Left cardiac atrium (tissue), 4 donors: ENCODE measurements around the gene MAGI2. TPM values are rescaled to one million over a fixed set of nuclear protein-coding genes. Genes with fewer than 3 reads are reported as not detected.

Source experiments
- ATAC-seq, 2 donors: fragments of 200-7000 bp; cut with Tn5 transposase; one replicate each; pipeline ENCODE4 v1.9.1; 2020; ENCODE audit warnings: mild to moderate bottlenecking in 2 of 2, moderate library complexity in 2 of 2
- DNase-seq: peaks from one replicate; pipeline ENCODE4 v3.0.0-alpha.2; 2020
- intact Hi-C, 2 donors: fragments of 100-400 bp; cut with DNase I; formaldehyde crosslinking; loops; one replicate each; pipeline versions ENCODE4 v1.14.1 to v1.15.1; 2022 to 2023
- total RNA-seq, 2 donors: library from RNA; stranded (reverse); fragmentation: NEBNext Ultra II Directional; extraction: Animal tissue kit (Norgen Biotek cat#: 25700); gene quantifications; one replicate each; pipeline ENCODE4 v1.2.1, GENCODE V29; 2021
- donor health status: DM: no; HTN: yes; CAD: no.
- donor health status: DM: no; HTN: yes; CAD: no; lungs with severe emphysema.
- donor health status: DM: yes; HTN: yes; CAD: no.
- donor health status: Dilated cardiomyopathy.

The MAGI2 gene
- total RNA-seq, 2 donors from 2014 or later = 7.2 to 8.7 TPM

DNA sequence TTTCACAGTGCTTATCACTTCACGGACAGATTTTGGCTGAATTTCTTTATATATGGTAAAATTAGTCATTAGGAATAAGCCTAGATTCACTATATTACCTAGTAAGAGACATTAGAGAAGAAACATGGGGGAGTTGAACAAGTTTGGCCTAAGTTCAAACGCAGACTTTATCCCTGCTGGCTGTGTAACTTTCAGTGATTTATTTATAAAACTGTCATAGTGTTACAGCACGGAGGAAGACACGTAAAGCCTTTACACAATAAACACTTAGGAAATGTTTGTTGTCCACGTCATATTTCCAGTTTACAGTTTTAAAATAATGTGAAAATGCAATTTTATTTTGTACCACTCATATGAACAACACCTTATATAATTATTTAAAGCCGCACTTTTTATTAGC lies 661.5 kb downstream of the MAGI2 start:
- DNase-seq (no peak), ATAC-seq (no peak)
- intact Hi-C loops = no loop called here

DNA sequence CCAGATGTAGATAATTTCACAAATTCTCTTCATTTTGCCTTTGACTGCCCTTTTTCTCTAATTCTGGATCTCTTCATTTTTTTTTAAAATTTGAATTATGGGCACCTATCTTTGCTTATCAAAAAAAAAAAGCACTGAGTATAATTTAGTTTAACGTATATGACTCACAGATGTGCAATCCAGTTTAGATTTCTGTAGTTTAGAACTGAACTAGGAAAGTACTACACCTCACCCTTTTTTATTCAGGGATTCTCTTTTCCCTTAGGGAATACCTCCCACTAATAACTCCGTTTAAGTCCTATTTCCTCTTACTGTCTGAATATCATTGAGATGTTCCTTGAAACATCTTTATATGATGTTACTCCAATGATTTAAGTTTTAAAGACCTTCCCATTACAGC lies 665.0 kb downstream of the MAGI2 start:
- ATAC-seq = no peak
- intact Hi-C loops = no loop called here
- no peak for DNase-seq

DNA sequence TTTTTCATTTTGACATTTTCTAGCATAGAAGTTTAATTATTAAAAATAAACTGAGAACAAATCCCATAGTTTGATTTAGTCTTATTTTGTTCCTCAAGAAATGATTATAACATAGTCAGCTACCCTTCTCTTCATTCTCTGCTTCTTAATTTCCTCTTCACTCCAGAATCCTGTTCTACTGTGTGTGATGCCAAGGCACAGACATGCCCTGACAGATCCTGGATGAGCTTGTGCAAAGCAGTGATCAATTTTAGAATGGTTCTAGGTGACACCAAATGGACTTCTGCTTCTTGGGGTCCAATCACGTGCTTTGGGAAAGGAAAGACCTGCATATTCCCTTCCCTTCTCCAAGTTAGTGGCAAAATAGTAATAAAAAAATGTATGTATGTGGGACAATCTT lies 665.6 kb downstream of the MAGI2 start:
- ATAC-seq (no peak), DNase-seq (no peak)
- intact Hi-C loops = no loop called here

DNA sequence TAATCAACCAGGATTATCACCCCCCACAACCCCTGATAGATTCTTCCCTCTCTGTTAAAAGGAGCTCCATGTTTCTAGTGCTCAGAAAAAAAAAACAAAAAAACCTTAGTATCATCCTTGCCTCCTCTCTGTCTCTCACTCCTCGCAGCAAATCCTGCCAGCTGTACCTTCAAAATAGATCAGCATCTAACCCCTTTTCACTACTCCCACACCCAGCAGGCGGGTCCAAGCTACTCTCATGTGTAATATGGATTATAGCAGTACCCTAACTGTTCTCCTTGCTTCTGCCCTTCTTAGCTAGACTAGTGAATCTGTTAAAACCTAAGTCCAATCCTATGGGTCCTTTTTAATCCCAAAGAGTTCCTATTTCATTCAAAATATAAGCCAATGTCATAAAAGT lies 667.4 kb downstream of the MAGI2 start:
- no peak for DNase-seq
- intact Hi-C loops = no loop called here

GRCh38 chr7:78783179-78783962 lies 670.1 kb downstream of the MAGI2 start:
- no peak for DNase-seq
- intact Hi-C loops = no loop called here
- no peak for ATAC-seq

More for the DNA sequence above, 667.4 kb downstream of the MAGI2 start:
- ATAC-seq = no peak

DNA sequence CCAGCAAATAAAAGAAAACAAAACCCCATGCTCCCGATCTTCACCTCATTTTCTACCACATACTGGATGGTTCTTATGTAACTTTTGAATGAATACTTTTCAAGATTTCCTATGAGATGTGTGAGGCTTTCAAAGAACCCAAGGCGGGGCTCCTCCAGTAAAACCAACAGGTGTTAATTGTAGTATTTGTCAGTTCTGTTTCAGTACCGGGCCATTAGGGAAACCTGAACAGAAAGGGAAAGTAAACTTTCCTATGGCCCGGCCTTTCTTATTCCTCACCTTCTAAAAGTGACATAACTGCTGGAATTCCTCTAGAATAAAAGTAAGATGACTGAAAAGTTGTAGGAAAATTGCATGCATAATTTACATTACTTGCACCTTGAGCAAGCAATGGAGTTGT lies 672.9 kb downstream of the MAGI2 start:
- no peak for DNase-seq
- ATAC-seq = no peak

DNA sequence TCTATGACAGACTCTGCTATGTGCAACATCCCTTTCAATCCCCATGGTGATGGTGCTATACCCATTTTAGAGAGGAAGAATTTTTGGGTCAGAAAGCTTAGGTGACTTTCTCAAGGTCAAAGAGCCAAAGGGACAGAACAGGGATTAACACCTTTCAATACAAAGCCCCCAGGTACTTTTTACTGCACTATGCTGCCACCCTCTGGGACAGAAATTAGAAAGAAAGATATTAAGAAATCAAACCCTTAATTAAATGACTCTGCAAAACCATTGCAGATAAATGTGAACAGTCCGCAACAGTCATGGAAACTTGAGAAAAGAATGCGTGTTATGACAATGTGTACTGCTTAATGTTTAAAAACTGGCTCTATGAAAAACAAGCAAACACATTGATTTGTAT lies 673.7 kb downstream of the MAGI2 start:
- DNase-seq (no peak), ATAC-seq (no peak)
- intact Hi-C loops = no loop called here

More for the DNA sequence above, 672.9 kb downstream of the MAGI2 start:
- intact Hi-C loops = no loop called here

DNA sequence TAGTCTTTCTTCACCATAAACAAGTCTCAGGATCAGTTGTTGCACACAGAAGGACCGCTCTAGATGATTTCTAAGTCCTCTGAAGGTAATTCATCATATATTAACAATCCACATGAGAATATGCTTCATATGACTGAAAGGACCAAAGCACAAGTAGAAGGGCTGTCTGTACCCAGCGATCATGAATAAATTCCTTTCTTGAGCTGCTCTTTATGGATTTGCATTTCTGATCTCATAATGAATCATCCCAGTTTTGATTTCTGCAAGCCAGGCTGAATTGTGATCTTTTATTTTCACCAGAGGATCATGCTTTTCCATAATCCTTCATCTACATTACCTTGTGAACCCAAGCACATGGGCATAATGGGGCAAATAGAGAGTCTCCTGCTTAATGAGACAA lies 675.6 kb downstream of the MAGI2 start:
- no peak for ATAC-seq
- intact Hi-C loops = no loop called here
- DNase-seq = no peak

DNA sequence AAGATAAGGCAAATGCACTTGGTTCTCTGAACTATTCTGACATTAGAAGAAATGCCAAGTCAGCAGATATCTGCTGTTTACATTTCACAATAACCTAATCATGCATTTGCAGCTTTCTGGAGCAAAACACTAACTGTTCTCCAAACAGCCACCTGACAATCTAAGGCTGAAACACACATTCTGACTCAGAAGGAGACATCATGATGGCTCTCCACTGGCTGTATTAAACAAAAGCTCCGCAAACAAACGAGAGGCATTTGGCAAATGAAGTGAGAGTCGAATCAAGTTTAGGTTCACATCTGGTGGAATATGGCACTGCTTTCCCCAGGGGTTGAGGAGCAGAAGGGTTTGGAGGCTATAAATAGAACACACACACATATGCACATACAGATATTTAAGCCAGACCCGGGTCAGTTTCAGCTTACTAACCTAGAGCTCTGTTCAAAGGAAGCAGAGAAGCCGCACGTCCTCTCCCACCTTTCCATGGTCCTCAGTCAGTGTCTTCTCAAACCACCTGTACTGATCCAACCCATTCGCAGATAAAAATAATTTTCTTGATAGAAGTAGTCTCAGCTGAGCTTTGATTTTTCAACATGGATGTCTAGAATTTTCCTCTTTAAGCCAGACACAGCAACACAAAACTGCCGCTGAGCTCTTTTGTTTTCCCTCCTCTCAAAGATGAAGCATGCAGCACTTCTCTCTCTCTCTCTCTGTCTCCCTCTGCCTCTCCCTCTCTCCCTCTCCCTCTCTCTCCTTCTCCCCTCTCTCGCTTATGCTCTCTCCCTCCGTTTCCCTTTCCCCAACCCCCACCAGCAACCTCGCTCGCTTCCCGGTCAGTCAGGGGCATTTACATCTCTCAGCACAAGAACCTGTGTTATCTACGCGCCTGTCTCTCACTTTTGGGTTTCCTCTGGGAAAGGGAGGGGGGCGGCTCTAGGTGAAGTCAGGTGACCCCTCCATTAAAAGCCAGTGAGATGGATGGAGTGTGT lies 682.8 kb downstream of the MAGI2 start:
- DNase-seq = no peak
- intact Hi-C loops = no loop called here

DNA sequence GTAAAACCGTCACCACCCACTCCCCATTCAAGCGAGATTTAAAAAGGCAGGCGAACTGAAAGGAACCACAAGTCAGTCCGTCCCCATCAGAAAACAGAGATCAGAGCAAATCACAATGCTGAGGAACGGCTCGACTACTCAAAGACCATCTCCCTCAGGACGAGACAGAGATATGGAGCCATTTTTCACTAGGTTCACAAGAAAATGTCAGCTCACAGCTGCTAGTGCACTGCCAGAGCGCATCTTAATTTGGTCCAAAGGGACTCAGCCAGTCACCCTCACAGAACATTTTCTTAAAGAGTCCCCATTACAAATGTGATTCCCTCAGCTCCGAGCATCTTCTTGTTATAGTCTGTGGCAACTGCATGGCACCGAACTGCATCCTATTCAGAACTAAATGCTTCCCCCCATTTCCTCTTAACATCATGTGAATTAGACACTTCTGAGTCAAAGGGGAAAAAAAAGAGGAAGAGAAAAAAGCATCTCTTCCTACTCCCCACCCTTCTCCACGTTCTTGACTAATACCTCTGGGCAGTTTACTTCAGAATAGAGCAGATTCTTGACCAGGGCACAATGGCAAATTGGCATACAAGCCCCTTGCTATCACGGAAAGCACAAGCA lies 683.9 kb downstream of the MAGI2 start:
- intact Hi-C loops = no loop called here

More for the DNA sequence above, 682.8 kb downstream of the MAGI2 start:
- peak in 1 of 2 donors; percentile 53 for ATAC-seq

DNA sequence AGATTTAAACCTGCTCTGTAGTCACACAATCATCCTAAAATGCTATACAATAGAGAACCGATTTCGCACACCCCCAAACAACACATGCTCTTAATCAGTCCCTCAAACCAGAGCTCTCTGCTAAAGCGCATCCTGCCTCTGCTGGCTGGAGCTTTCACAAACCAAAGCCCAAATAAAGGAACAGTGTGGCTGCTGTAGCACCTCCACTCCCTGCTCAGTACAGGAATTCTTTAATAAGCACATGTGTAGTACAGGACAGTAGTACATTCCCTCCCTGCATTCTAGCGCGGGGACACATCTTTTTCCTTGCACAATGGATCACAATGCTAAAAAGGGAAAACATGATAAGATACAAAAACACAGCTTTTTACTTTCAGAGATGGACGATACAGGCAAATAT lies 684.6 kb downstream of the MAGI2 start:
- ATAC-seq = peak; percentile 57 to 62
- DNase-seq = no peak
- intact Hi-C loops = no loop called here

More for the DNA sequence above, 683.9 kb downstream of the MAGI2 start:
- ATAC-seq = peak; percentile 12 to 28
- DNase-seq = no peak

DNA sequence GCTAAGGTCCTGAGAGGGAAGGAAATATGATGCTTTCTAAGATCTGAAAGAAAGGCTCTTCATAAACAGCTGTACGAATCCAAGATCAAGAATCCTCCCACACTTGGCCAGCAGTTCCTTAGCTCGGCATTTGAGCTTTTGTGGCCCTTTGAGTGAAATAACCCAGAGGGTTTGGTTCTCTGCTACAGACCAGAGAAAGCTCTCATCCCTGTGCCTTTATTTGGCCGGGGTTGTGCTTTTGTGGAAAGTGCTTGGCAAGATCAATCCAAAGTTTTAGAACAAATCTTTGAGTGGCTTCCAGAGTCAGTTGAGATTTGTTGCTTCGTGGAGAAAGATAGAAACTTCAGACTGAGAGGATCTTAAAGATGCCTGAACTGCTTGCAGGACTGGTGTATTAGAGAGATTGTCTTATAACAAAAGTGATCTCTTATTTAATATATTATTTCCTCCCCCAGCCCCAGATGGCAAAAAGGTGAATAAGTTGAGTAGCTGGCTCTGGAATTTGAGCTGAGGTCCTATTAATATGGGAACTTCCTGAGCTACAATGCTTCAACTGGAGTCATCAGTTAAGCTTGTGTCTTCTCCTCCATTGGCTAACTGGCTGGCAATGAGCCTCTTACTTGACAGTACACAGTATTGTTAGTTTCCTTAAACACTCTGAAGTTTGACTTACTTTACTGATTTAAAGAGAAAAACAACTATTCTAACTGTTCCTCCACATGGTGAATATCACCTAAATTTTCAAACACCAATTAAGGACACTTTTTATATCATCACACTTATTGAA lies 687.3 kb downstream of the MAGI2 start:
- intact Hi-C loops = no loop called here
- DNase-seq = no peak
- no peak for ATAC-seq

GRCh38 chr7:78764571-78764970 lies 688.9 kb downstream of the MAGI2 start:
- no peak for ATAC-seq
- DNase-seq = no peak
- intact Hi-C loops = no loop called here

- intact Hi-C loops = no loop called here
- no peak for ATAC-seq
- no peak for DNase-seq
These were observed 690.8 kb downstream of the MAGI2 start for GRCh38 chr7:78762625-78763024.

- ATAC-seq (no peak), DNase-seq (no peak)
- intact Hi-C loops = no loop called here
These were observed 692.7 kb downstream of the MAGI2 start for GRCh38 chr7:78760620-78761355.

DNA sequence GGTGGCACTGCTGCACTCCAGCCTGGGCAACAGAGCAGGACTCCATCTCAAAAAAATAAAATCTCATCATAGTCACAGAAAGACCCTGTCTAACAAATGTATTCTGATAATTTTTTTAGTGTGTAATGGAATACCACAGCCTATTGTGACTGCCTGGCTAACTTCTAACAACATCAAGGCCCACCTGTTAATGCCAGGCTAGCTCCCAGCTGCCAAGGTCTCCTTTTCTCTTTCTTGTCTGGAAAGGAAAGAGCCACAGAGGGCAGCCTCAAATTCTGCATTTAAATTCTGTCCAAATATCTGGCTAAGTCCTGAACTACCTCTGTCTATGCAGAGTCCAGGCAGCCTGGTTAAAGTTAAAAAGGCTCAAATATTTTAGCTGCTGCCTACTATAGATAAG lies 700.9 kb downstream of the MAGI2 start:
- intact Hi-C loops = no loop called here
- no peak for ATAC-seq
- DNase-seq = no peak

GRCh38 chr7:78751253-78751652 lies 702.2 kb downstream of the MAGI2 start:
- ATAC-seq (no peak), DNase-seq (no peak)
- intact Hi-C loops = no loop called here

DNA sequence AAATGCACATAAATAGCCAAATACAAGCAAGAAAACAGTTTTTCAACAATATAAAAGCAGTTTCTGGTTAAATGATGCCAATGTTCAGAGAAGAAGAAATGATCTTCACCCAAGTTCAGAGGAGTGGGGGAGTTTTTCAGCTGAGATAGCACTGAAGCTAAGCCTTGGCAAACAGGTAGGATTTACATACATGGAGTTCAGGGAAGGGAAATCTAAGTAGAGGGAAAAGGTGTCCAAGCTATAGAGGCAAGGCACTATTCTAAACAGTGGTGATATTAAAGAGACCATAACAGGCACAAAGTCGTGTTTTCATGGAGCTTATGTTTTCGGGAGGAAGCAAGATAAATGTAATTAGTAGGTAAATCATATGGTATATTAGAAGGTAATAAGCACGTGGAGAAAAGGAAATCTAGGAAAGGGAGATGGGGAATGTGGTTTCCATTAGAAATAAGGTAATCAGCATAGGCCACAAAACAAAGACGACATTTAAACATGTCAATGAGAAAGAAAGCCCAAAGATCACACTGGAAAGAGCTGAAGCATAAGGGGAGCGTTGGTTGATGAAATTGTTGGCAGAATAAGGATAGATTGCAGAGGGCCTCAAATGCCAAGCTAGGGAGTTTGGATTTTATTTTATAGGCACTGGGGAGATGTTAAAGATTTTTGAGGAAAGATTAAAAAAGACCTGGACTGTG lies 704.3 kb downstream of the MAGI2 start:
- ATAC-seq = no peak
- no peak for DNase-seq

More for the DNA sequence above, 704.3 kb downstream of the MAGI2 start:
- intact Hi-C loops = no loop called here
